Lung (tissue), 12 donors: Measurements from ENCODE around the gene GFOD2. TPM values are rescaled to one million over a fixed set of nuclear protein-coding genes. Genes with fewer than 3 reads are reported as not detected.

Source experiments
- ATAC-seq: fragments of 200-7000 bp; cut with Tn5 transposase; one replicate; pipeline ENCODE4 v1.9.1; 2020; ENCODE audit warnings: moderate number of reproducible peaks; ENCODE audit not compliant: insufficient read depth, low FRiP score
- DNase-seq, 3 donors: peaks; one replicate each; pipeline ENCODE4 v3.0.0-alpha.2; 2013 to 2017
- H3K27ac ChIP-seq, 2 donors: one replicate each; pipeline ENCODE4 v1.5.1; 2013; ENCODE audit warnings: mild to moderate bottlenecking in 2 of 2, moderate library complexity in 2 of 2, control low read depth in 1 of 2, inconsistent platforms in 1 of 2, low read depth in 1 of 2, low read length in 1 of 2
- H3K27me3 ChIP-seq, 3 donors: one replicate each; pipeline ENCODE4 v1.5.1; 2013; ENCODE audit warnings: low read length in 2 of 3; ENCODE audit not compliant: control insufficient read depth in 3 of 3, insufficient read depth in 3 of 3
- H3K36me3 ChIP-seq, 4 donors: one replicate each; pipeline ENCODE4 v1.5.1; 2013; ENCODE audit warnings: low read length in 4 of 4, mild to moderate bottlenecking in 1 of 4, moderate library complexity in 1 of 4; ENCODE audit not compliant: control insufficient read depth in 4 of 4, insufficient read depth in 4 of 4
- H3K4me1 ChIP-seq, 5 donors: one replicate each; pipeline ENCODE4 v1.5.1; 2013; ENCODE audit warnings: low read length in 5 of 5, mild to moderate bottlenecking in 2 of 5, moderate library complexity in 1 of 5; ENCODE audit not compliant: control insufficient read depth in 5 of 5, insufficient read depth in 5 of 5
- H3K4me3 ChIP-seq: one replicate; pipeline ENCODE4 v1.5.1; 2013; ENCODE audit warnings: mild to moderate bottlenecking, control low read depth, moderate library complexity
- H3K9ac ChIP-seq, 2 donors: one replicate each; pipeline ENCODE4 v1.5.1; 2013; ENCODE audit warnings: low read length in 2 of 2, control low read depth in 1 of 2; ENCODE audit not compliant: insufficient read depth in 1 of 2
- H3K9me3 ChIP-seq, 4 donors: one replicate each; pipeline ENCODE4 v1.5.1; 2013; ENCODE audit warnings: low read length in 3 of 4, mild to moderate bottlenecking in 1 of 4, moderate library complexity in 1 of 4; ENCODE audit not compliant: control insufficient read depth in 4 of 4, insufficient read depth in 3 of 4
- CTCF ChIP-seq: IDR thresholded peaks from 2 replicates; pipeline ENCODE4 v1.5.1; 2012; ENCODE audit warnings: mild to moderate bottlenecking; ENCODE audit errors: control extremely low read depth, extremely low read depth
- WGBS, 2 donors: extraction: QIAGEN DNeasy Blood & Tissue Kit; methylation state at CpG; one replicate each; pipeline ENCODE4 v1.1.7; 2013; 5-methylcytosine and 5-hydroxymethylcytosine counted together
- polyA plus RNA-seq, 2 donors: library from polyadenylated mRNA; stranded (reverse); fragments of 200-250 nt; gene quantifications; one replicate each; pipeline ENCODE4 v1.2.1, GENCODE V29; 2013
- total RNA-seq, 2 donors: library from RNA; depleted of rRNA in 1 of 2; stranded (reverse); fragments of >200 nt in 1 of 2; gene quantifications; one replicate each; pipeline ENCODE4 v1.2.1, GENCODE V29; 2014 to 2021
- donor health status: control.
- donor health status: control.
- donor health status: Bipolar disorder and iron deficiency.
- donor health status: healthy.
- donor health status: DM: yes; HTN: yes; CAD: no.

The GFOD2 gene
- total and polyA plus RNA-seq, 4 donors: 10.1 to 26.3 (median 16.1) TPM

DNA sequence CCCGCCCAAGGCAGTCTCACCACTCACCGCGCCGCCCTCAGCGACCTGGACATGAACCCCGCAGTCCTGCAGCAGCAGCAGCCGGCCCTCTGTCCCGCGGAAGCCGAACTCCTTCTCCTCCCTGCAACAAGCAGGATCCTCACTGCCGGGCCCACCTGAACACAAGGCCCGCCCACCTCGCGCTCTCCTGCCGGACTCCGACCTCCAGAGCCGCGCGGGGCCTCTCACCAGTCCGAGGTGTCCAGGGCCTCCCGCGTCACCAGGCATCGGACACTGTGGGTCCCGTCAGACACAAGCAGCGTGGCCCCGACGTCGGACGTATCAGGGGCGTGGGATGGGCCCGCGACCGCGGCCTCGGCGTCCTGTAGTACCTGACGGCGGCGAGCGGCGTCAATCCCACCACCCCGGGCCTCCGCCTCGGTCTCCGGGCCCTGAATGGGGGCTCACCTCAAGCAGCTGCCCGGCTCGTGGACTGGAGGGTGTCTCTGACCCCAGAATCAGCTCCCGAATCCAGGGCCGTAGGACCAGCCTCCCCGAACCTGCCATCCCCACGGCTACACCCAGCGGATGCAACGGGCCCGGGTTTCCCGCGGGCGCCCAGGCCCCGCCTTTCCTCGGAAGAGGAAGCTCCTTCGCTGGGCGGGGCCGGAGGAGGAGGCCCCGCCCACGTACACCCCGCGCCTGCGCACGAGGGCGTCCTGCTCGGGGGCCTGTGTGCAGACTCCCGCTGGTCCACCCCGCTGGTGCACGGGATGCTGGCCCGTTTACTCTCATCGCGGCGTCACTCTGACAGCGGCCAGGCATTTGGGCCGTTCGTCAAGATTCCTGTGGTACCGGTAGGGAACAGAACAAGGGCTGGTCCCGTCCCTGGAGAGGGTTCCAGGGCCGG is 59.2 kb downstream of the GFOD2 start, which contains the start of gene ACD:
ACD (minus strand) TSS at position 586 of the 889 bp plus-strand sequence; CDS start at position 546, 40 bp downstream.
- Histone ChIP-seq H3K4me3 (peak within 1 kb of the TSS; percentile 81), H3K36me3 (peaks cover 0 to 20% (median 6%) of the 10 kb centered on the region in 4 donors), H3K4me1 (peaks cover 2 to 13% (median 7%) of the 10 kb centered on the region in 5 donors), H3K27me3 (peaks cover 0 to 5% (median 0%) of the 10 kb centered on the region in 3 donors), H3K27ac (peak within 1 kb of the TSS; percentile 85 to 90), H3K9me3 (no peaks in the 10 kb centered on the region), H3K9ac (peak within 1 kb of the TSS; percentile 59 to 94)
- DNase-seq (peak; percentile 92 to 94 (median 93)), ATAC-seq (peak; percentile 92)
- 0 to 1% methylated on average over 68 to 83 of the region's 83 CpGs for WGBS, 2 donors
- no peak for TF ChIP-seq CTCF

DNA sequence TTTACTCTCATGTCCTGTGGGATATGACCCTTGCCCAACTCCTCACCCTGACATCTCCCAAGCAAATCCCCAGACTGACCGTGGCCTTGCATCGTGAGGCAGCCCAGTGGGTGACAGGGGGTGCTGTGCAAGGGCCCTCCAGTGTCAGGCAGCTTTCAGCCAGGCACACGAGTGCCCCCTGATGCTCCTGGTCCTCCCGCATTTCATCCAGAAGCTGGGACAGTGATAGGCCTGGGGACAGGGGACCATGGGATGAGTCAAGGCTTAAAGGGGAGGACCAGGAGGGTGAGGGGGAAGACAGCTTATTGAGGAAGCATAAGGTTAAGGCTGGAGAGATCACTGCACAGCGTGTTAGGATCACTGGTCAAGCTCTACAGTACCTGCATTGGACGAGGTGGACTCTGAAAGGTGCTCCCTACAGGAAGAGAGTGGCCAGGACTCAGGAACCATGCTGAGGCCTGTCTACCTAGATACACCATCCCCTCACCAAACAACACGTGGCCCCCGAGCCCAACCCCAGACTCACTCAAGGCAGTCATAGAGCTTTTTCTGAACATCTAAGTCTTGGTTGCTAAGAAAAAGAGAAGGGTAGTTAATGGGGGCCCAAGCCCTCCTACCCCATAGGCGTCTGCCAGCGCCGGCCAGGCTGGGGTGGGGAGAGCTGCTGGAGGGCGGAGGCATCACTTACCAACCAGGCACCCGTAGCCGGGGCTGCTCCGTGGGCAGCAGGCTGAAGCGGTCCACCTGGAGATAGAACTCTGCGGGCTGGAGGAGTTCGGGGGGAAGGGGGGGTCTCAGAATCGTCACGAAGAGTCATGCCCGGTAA is 60.1 kb downstream of the GFOD2 start:
- ATAC-seq: no peak
- peaks cover 0 to 8% (median 5%) of the 10 kb centered on the region in 3 donors for H3K27me3 ChIP-seq
- H3K9me3 ChIP-seq: no peaks in the 10 kb centered on the region
- H3K4me1 ChIP-seq: peaks cover 2 to 13% (median 7%) of the 10 kb centered on the region in 5 donors
- TF ChIP-seq CTCF: no peak
- no peak overlapping the region for H3K9ac ChIP-seq
- H3K36me3 ChIP-seq: peaks cover 0 to 20% (median 6%) of the 10 kb centered on the region in 4 donors
- DNase-seq: no peak
- peak overlapping the region; percentile 81 for H3K4me3 ChIP-seq
- 38 to 62% methylated on average over 14 to 21 of the region's 21 CpGs for WGBS, 2 donors
- H3K27ac ChIP-seq: no peak overlapping the region

GRCh38 chr16:67657751-67658518 is 61.2 kb downstream of the GFOD2 start:
- no peak for DNase-seq
- peaks cover 0 to 15% (median 4%) of the 10 kb centered on the region in 4 donors for H3K36me3 ChIP-seq
- H3K9me3 ChIP-seq: no peaks in the 10 kb centered on the region
- peaks cover 2 to 20% (median 12%) of the 10 kb centered on the region in 5 donors for H3K4me1 ChIP-seq
- no peak overlapping the region for H3K27ac ChIP-seq
- TF ChIP-seq CTCF: no peak
- ATAC-seq: no peak
- peaks cover 0 to 9% (median 8%) of the 10 kb centered on the region in 3 donors for H3K27me3 ChIP-seq
- 94 to 95% methylated on average over 18 of the region's 18 CpGs for WGBS, 2 donors
- H3K4me3 ChIP-seq: no peak overlapping the region
- no peak overlapping the region for H3K9ac ChIP-seq
